ENCODE results near the gene ISLR.

GRCh38 chr15:74208901-74209559 is 35.5 kb downstream of the ISLR start:
- TF ChIP-seq CTCF (conservative IDR thresholded peaks at IDR 0.05; ENCODE audit: low read depth in 2 of 2), result no peak
- no peak for TF ChIP-seq STAT1 (IDR thresholded peaks at IDR 0.05; ENCODE audit: unreplicated experiment)
- no peak for TF ChIP-seq POLR2AphosphoS5 (IDR thresholded peaks at IDR 0.05; ENCODE audit: low read depth)
- no peak for TF ChIP-seq EZH2 (IDR thresholded peaks at IDR 0.05; ENCODE audit: low read depth, unreplicated experiment)
- no peak for TF ChIP-seq EZH2phosphoT487 (IDR thresholded peaks at IDR 0.05; ENCODE audit: unreplicated experiment)

All from GM23338 (cell line).